ENCODE results near the gene SQSTM1.

SQSTM1 gene

DNA sequence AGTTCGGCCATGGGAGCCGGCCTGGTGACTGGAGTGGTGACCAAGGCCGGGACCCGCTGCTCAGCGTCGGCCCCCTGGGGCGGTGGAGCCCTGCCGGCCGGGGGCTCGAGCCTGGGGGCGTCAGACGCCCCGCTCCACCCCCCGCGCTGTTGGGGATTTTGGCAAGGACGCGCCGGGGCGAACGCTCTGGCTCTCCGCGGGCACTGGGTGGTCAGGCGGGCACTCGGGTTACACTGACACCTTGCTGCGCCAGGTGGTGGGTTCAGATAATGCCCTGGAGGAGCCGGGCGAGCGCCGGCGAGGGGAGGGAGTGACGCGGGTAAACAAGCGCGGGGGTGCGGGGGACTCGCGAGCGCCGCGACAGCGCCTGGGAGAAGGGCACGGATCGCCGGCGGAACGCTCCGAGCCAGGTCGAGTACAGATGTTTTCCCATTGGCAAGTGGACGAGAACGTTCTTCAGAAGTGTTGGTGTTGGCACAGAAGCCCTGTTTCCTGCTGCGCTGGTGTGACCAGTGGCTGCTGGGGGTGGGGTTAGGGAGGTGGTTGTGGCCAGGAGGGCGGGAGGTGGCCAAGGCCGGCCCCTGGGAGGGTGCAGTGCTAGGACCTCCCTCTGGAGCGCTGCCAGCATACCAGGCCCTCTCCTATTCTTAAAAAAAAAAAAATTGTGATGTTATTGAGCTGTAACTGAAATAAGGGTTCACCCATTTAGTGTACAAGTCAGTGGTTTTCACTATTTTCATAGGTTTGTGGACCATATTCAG, 773 bp downstream of the SQSTM1 start:
- peak; percentile 98 for DNase-seq (ENCODE audit: low read depth)
- H3K4me3 ChIP-seq (ENCODE audit: low read depth, low read length) = peak overlapping the region; percentile 96
- TF ChIP-seq, protein P1, sequence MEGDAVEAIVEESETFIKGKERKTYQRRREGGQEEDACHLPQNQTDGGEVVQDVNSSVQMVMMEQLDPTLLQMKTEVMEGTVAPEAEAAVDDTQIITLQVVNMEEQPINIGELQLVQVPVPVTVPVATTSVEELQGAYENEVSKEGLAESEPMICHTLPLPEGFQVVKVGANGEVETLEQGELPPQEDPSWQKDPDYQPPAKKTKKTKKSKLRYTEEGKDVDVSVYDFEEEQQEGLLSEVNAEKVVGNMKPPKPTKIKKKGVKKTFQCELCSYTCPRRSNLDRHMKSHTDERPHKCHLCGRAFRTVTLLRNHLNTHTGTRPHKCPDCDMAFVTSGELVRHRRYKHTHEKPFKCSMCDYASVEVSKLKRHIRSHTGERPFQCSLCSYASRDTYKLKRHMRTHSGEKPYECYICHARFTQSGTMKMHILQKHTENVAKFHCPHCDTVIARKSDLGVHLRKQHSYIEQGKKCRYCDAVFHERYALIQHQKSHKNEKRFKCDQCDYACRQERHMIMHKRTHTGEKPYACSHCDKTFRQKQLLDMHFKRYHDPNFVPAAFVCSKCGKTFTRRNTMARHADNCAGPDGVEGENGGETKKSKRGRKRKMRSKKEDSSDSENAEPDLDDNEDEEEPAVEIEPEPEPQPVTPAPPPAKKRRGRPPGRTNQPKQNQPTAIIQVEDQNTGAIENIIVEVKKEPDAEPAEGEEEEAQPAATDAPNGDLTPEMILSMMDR (IDR thresholded peaks at IDR 0.05; ENCODE audit: control insufficient read depth, extremely low read depth, insufficient read depth) = peak; percentile 12; the same call in 1 of the 2 replicates

DNA sequence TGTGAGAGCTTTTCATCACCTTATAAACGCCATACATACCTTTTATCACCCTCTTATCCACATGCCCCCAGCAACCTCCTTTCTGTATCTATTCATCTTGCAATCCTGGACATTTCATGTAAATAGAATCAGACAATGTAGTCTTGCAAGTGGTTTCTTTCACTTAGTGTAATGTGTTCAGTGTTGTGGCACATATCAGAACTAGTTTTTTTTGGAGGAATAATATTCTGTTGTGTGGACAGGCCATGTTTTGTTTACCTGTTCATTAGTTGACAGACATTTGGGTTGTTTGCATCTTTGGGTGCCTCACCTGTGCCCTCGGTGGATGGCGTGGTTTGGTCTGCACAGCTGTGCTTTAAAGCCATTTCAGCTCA, 1.3 kb downstream of the SQSTM1 start:
- TF ChIP-seq, protein P1 (IDR thresholded peaks at IDR 0.05; ENCODE audit: control insufficient read depth, extremely low read depth, insufficient read depth) = no peak
- H3K4me3 ChIP-seq (ENCODE audit: low read depth, low read length) = peak overlapping the region; percentile 96
- DNase-seq (ENCODE audit: low read depth) = no peak

DNA sequence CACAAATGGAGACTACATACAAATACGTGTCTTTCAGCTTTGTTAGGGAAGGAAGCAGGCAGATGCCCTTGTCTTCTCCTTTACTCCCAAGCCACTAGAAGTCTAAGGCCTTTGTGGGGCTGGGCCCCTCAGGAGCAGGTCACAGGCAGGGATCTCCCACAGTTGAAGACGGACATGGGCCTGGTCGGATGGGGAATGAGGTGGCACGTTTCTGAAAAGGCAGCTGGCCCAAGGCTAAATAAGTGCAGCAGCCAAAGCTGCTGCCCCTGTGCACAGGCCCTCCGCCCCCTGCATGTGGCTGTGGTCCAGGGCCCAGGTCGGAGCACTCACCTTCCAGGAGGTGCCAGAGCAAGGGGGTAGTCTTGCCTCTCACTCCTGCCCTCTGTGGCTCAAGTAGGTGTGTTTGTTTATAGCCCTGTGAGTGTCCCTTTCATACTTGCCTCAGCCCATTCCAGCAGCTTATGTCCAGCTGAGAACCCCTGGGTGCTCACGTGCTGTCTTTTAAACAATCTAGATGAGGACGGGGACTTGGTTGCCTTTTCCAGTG, 1.8 kb downstream of the SQSTM1 start:
- H3K4me3 ChIP-seq (ENCODE audit: low read depth, low read length) = peak overlapping the region; percentile 96
- DNase-seq (ENCODE audit: low read depth) = no peak
- TF ChIP-seq, protein P1 (IDR thresholded peaks at IDR 0.05; ENCODE audit: control insufficient read depth, extremely low read depth, insufficient read depth) = no peak

DNA sequence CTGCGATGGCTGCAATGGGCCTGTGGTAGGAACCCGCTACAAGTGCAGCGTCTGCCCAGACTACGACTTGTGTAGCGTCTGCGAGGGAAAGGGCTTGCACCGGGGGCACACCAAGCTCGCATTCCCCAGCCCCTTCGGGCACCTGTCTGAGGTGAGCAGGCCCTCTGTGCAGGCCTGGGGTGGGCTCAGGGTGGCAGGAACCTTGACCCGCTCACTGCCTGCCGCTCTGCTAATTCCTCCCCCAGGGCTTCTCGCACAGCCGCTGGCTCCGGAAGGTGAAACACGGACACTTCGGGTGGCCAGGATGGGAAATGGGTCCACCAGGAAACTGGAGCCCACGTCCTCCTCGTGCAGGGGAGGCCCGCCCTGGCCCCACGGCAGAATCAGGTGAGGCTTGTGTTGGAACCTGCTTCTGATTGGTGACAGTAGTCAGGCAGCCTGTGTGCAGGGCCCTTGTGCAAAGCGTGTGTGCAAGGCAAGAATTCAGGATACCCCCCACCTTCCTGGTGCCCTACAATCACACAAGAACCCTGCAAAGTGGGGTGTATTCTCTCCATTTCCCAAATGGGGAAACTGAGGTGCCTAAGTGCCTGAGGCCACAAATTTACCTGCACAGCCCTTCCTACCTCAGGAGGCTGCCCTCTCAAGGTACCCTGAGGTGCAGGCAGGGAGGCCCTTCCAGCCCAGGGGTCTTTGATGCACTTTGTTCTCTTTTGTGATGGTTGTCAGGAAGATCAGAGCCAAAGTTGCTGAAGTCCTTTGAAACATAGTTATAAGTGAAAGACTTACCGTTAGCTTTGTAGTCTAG, 3.4 kb downstream of the SQSTM1 start:
- no peak for DNase-seq (ENCODE audit: low read depth)
- TF ChIP-seq, protein P1 (IDR thresholded peaks at IDR 0.05; ENCODE audit: control insufficient read depth, extremely low read depth, insufficient read depth) = no peak
- H3K4me3 ChIP-seq (ENCODE audit: low read depth, low read length) = no peak overlapping the region

DNA sequence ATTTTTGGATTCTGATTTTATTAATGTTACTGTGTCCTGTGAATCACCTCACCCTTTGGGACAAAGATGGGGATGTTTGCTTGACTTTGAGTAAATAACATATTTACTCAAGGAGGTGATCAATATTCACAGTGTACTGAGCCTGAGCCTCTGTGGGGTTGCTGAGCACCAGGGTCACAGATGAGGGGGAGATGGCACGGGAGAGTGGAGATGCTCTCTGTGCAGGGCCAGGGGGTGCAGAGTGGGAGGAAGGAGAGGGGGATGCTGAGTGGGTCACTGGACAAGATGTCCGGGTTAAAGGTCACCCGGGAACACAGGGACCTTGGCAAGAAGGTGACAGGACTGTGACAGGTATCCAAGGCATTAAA, 4.0 kb downstream of the SQSTM1 start:
- TF ChIP-seq, protein P1 (IDR thresholded peaks at IDR 0.05; ENCODE audit: control insufficient read depth, extremely low read depth, insufficient read depth) = no peak
- DNase-seq (ENCODE audit: low read depth) = no peak
- H3K4me3 ChIP-seq (ENCODE audit: low read depth, low read length) = no peak overlapping the region

DNA sequence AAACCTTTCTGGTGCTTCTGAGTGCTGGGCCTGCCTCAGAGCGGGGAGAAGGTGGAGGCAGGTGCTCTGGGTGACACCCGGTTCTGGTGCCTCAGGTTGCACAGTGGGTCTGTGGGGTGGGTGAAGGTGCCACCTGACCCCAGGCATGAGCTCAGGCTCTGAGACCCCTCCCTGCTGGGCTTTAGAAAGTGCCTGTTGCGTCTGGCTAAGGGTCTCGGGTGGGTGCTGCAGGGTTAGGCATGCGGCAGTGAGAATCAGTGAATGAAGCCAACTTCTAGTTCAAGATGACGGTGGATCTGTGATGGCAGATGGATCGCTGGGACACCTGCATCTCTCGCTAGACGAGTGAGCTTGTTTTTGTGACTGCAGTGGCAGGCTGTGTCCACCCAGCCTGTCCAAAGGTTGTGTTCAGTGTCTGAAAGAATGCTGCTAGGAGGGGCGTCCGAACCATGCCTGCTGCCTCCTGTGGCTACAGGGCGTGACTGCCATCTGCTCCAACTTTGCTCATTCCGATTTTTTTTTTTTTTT, 5.0 kb downstream of the SQSTM1 start:
- TF ChIP-seq, protein P1 (IDR thresholded peaks at IDR 0.05; ENCODE audit: control insufficient read depth, extremely low read depth, insufficient read depth) = no peak
- no peak overlapping the region for H3K4me3 ChIP-seq (ENCODE audit: low read depth, low read length)
- no peak for DNase-seq (ENCODE audit: low read depth)
